ENCODE measurements around the gene NKX6-1. TPM values are rescaled to one million over a fixed set of nuclear protein-coding genes. Genes with fewer than 3 reads are reported as not detected.

Gene NKX6-1
- total RNA-seq, 1 experiment from 2014 or later, result 1.1 TPM

GRCh38 chr4:84459783-84460182 is 39.3 kb downstream of the NKX6-1 start:
- no peak for TF ChIP-seq TCF7L2 (IDR thresholded peaks at IDR 0.05; ENCODE audit: low read depth, low read length)
- TF ChIP-seq CTCF (IDR thresholded peaks at IDR 0.05), result no peak
- no peak for TF ChIP-seq POLR2AphosphoS5 (IDR thresholded peaks at IDR 0.05; ENCODE audit: low read depth, low read length)
- intact Hi-C loops (cut with micrococcal nuclease; ENCODE audit: unreplicated experiment), result no loop called here
- Histone ChIP-seq H3K9me3 (ENCODE audit: control insufficient read depth, insufficient read depth, low read depth, low read length) (no peaks in the 10 kb centered on the region), H3K36me3 (ENCODE audit: control insufficient read depth, insufficient read depth, low read length) (no peaks in the 10 kb centered on the region), H3K4me1 (ENCODE audit: control insufficient read depth, insufficient read depth, low read length) (no peaks in the 10 kb centered on the region), H3K27me3 (ENCODE audit: control insufficient read depth, insufficient read depth, low read length) (no peaks in the 10 kb centered on the region; the same call in 1 of the 2 replicates), H3K27ac (ENCODE audit: low read length) (no peak overlapping the region), H3K4me3 (ENCODE audit: low read depth in 2 of 2, low read length in 2 of 2) (no peak overlapping the region)
- in situ Hi-C loops (cut with HindIII; ENCODE audit: low pct_unique_long_range_greater_than_20kb, low sequenced_read_pairs), result no loop called here
- CTCF ChIA-PET, result no interaction called here
- POLR2A ChIA-PET, result no interaction called here
- BruUV-seq (replicated peaks), result no TSS peak
- DNase-seq (ENCODE audit: low read depth, low spot score) (no peak), ATAC-seq (no peak)

GRCh38 chr4:84456157-84456556 is 42.9 kb downstream of the NKX6-1 start:
- POLR2A ChIA-PET, result no interaction called here
- Histone ChIP-seq H3K4me1 (ENCODE audit: control insufficient read depth, insufficient read depth, low read length) (no peaks in the 10 kb centered on the region), H3K9me3 (ENCODE audit: control insufficient read depth, insufficient read depth, low read depth, low read length) (no peaks in the 10 kb centered on the region), H3K27me3 (ENCODE audit: control insufficient read depth, insufficient read depth, low read length) (no peaks in the 10 kb centered on the region; the same call in 1 of the 2 replicates), H3K36me3 (ENCODE audit: control insufficient read depth, insufficient read depth, low read length) (no peaks in the 10 kb centered on the region), H3K27ac (ENCODE audit: low read length) (no peak overlapping the region), H3K4me3 (ENCODE audit: low read depth in 2 of 2, low read length in 2 of 2) (no peak overlapping the region)
- no TSS peak for BruUV-seq (replicated peaks)
- intact Hi-C loops (cut with micrococcal nuclease; ENCODE audit: unreplicated experiment), result no loop called here
- CTCF ChIA-PET, result interaction anchor here (0.5 kb wide), 1 partner anchor 43 kb away, joined by 4 read pairs; the partner anchor contains the start of gene NKX6-1
- TF ChIP-seq, protein P1, sequence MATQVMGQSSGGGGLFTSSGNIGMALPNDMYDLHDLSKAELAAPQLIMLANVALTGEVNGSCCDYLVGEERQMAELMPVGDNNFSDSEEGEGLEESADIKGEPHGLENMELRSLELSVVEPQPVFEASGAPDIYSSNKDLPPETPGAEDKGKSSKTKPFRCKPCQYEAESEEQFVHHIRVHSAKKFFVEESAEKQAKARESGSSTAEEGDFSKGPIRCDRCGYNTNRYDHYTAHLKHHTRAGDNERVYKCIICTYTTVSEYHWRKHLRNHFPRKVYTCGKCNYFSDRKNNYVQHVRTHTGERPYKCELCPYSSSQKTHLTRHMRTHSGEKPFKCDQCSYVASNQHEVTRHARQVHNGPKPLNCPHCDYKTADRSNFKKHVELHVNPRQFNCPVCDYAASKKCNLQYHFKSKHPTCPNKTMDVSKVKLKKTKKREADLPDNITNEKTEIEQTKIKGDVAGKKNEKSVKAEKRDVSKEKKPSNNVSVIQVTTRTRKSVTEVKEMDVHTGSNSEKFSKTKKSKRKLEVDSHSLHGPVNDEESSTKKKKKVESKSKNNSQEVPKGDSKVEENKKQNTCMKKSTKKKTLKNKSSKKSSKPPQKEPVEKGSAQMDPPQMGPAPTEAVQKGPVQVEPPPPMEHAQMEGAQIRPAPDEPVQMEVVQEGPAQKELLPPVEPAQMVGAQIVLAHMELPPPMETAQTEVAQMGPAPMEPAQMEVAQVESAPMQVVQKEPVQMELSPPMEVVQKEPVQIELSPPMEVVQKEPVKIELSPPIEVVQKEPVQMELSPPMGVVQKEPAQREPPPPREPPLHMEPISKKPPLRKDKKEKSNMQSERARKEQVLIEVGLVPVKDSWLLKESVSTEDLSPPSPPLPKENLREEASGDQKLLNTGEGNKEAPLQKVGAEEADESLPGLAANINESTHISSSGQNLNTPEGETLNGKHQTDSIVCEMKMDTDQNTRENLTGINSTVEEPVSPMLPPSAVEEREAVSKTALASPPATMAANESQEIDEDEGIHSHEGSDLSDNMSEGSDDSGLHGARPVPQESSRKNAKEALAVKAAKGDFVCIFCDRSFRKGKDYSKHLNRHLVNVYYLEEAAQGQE (IDR thresholded peaks at IDR 0.05; ENCODE audit: insufficient read depth in 1 of 2, low read depth in 2 of 2, low read length in 1 of 2), result no peak
- TF ChIP-seq SIN3A (IDR thresholded peaks at IDR 0.05; ENCODE audit: borderline replicate concordance, insufficient read depth, low read depth, low read length) (no peak), TCF7L2 (IDR thresholded peaks at IDR 0.05; ENCODE audit: low read depth, low read length) (no peak), POLR2AphosphoS5 (IDR thresholded peaks at IDR 0.05; ENCODE audit: low read depth, low read length) (no peak), CTCF (IDR thresholded peaks at IDR 0.05) (no peak)
- in situ Hi-C loops (cut with HindIII; ENCODE audit: low pct_unique_long_range_greater_than_20kb, low sequenced_read_pairs), result no loop called here
- DNase-seq (ENCODE audit: low read depth, low spot score), result no peak
- ATAC-seq, result no peak

Data from Panc1 (cell line).